ENCODE results near the gene FXR2. TPM values are rescaled to one million over a fixed set of nuclear protein-coding genes. Genes with fewer than 3 reads are reported as not detected.
A peak's percentile ranks its signal among the peaks of the same experiment; 100 is the strongest.

The FXR2 gene
- total RNA-seq, 1 donor from 2014 or later: 39.3 TPM

DNA sequence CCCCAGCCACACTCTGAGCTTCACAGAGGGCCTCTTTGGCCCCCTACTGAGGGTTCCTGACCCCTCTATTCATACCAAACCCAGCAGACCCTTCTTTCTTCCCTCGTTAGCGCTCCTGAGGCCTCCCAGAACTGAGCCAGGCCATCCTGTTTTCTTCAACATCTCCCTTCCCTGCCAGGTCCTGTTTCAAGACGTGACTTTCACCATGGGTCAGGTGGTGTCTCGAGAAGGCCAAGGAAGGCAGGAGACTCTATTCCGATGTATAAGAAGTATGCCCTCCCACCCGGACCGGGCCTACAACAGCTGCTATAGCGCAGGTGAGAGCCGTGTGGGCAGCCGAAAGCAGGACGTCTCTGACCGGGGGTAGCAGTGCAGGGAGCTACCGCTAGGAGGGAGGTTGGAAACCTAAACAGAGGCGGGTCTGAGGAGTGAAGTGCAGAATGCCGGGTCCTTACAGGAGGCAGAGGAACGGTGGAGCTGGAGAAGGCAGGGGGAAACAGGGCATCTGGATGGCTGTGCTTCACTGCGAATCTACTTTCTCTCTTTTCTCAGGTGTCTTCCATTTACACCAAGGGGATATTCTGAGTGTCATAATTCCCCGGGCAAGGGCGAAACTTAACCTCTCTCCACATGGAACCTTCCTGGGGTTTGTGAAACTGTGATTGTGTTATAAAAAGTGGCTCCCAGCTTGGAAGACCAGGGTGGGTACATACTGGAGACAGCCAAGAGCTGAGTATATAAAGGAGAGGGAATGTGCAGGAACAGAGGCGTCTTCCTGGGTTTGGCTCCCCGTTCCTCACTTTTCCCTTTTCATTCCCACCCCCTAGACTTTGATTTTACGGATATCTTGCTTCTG is 54.3 kb downstream of the FXR2 start:
- Histone ChIP-seq H3K36me3 (peaks cover 22% of the 10 kb centered on the region), H3K27me3 (no peaks in the 10 kb centered on the region), H3K4me3 (peak overlapping the region; percentile 91), H3K9me3 (no peaks in the 10 kb centered on the region), H3K27ac (peak overlapping the region; percentile 96), H3K4me1 (peaks cover 57% of the 10 kb centered on the region)
- ATAC-seq (peak; percentile 37), DNase-seq (peak; percentile 83)
- intact Hi-C loops (cut with DNase I): no loop called here
- TF ChIP-seq, protein P1, sequence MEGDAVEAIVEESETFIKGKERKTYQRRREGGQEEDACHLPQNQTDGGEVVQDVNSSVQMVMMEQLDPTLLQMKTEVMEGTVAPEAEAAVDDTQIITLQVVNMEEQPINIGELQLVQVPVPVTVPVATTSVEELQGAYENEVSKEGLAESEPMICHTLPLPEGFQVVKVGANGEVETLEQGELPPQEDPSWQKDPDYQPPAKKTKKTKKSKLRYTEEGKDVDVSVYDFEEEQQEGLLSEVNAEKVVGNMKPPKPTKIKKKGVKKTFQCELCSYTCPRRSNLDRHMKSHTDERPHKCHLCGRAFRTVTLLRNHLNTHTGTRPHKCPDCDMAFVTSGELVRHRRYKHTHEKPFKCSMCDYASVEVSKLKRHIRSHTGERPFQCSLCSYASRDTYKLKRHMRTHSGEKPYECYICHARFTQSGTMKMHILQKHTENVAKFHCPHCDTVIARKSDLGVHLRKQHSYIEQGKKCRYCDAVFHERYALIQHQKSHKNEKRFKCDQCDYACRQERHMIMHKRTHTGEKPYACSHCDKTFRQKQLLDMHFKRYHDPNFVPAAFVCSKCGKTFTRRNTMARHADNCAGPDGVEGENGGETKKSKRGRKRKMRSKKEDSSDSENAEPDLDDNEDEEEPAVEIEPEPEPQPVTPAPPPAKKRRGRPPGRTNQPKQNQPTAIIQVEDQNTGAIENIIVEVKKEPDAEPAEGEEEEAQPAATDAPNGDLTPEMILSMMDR (IDR thresholded peaks at IDR 0.05): peak; percentile 46

DNA sequence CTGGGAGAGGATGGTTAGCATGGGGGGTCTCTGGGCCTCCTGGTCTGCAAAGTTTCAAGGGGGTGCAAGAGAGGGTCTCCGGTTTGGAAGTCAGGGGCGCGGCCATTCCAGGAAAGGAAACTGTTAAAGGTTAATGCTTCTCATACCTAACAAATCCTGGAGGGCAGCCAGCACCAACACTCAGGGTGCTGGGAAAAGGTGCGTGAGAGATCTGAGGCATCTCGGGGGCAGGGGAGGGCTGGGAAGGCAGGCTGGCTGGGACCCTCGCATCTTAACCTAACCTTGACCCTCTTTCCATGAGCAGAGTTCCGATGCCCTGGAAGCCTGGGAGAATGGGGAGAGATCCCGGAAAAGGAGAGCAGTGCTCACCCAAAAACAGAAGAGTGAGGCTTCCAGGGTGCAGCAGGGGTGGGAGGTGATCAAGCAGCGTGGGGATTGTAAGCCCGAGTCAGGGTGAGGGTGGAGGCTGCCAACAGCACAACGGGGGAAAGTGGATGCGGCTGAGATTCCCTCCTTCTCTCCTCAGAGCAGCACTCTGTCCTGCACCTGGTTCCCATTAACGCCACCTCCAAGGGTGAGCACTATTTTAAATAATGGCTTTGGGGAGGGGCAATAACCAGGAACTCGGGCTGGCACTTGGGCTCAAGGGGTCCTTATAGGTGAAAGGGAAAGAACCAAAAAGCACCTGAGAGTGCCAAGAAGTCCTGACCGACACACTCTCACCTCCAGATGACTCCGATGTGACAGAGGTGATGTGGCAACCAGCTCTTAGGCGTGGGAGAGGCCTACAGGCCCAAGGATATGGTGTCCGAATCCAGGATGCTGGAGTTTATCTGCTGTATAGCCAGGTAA is 55.2 kb downstream of the FXR2 start:
- Histone ChIP-seq H3K27ac (peak overlapping the region; percentile 96), H3K9me3 (no peaks in the 10 kb centered on the region), H3K4me1 (peaks cover 57% of the 10 kb centered on the region), H3K4me3 (peak overlapping the region; percentile 91), H3K36me3 (peaks cover 13% of the 10 kb centered on the region), H3K27me3 (no peaks in the 10 kb centered on the region)
- intact Hi-C loops (cut with DNase I): no loop called here
- DNase-seq: peak; percentile 82
- TF ChIP-seq, protein P1 (IDR thresholded peaks at IDR 0.05): no peak
- peak; percentile 0 for ATAC-seq

DNA sequence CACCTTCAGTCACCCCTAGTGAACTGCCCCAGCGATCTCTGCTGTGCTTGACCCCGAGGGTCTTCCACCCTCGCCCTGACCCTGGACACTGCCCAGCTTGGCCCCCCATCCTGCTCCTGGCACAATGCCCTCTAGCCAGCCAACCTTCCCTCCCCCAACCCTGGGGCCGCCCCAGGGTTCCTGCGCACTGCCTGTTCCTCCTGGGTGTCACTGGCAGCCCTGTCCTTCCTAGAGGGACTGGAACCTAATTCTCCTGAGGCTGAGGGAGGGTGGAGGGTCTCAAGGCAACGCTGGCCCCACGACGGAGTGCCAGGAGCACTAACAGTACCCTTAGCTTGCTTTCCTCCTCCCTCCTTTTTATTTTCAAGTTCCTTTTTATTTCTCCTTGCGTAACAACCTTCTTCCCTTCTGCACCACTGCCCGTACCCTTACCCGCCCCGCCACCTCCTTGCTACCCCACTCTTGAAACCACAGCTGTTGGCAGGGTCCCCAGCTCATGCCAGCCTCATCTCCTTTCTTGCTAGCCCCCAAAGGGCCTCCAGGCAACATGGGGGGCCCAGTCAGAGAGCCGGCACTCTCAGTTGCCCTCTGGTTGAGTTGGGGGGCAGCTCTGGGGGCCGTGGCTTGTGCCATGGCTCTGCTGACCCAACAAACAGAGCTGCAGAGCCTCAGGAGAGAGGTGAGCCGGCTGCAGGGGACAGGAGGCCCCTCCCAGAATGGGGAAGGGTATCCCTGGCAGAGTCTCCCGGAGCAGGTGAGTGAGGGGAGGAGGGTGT is 56.0 kb downstream of the FXR2 start, which contains the start of gene TNFSF13:
Gene TNFSF13 (plus strand): TSS at position 207 of the 776 bp plus-strand sequence. CDS start 290 bp downstream, at position 497.
- no peaks in the 10 kb centered on the region for H3K27me3 ChIP-seq
- intact Hi-C loops (cut with DNase I): no loop called here
- peaks cover 6% of the 10 kb centered on the region for H3K36me3 ChIP-seq
- DNase-seq (peak; percentile 87), ATAC-seq (peak; percentile 17)
- TF ChIP-seq, protein P1 (IDR thresholded peaks at IDR 0.05): no peak
- H3K4me1 ChIP-seq: peaks cover 53% of the 10 kb centered on the region
- peak within 1 kb of the TSS; percentile 91 for H3K4me3 ChIP-seq
- H3K9me3 ChIP-seq: no peaks in the 10 kb centered on the region
- H3K27ac ChIP-seq: peak within 1 kb of the TSS; percentile 96

DNA sequence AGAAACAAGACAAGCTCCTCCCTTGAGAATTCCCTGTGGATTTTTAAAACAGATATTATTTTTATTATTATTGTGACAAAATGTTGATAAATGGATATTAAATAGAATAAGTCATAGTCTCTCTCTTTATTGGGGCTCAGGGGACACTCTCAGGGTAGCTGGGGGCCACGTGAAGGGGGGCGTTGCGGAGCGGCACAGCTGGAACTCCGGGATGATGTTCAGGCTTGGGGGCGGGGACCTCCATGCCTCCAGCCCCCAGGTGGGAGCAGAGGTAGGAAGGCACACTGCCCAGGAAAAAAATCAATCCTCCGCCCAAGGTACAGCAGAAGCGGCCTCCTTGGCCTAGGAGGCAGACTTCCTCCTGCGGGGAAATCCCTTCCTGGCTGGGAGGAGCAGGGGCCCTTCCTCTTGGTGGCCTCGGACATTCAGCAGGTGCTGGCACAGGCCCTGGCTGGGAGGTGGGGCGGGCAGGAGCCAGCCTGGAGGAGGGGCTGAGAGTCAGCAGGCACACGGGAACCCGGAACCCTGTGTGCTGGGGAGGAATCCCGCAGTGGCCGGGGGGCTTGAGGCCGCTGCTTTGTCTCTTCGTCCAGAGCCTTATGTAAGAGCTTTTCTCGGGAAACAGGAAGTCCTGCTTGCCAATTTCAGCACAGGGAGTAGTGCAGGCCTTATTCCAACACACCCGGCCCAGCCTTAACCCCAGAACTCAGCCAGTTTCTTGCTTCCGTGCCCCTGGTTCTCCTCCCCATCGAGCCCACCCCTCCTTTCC is 56.7 kb downstream of the FXR2 start:
- no peaks in the 10 kb centered on the region for H3K27me3 ChIP-seq
- TF ChIP-seq, protein P1 (IDR thresholded peaks at IDR 0.05): no peak
- H3K27ac ChIP-seq: peak overlapping the region; percentile 96
- ATAC-seq (peak; percentile 83), DNase-seq (peak; percentile 97)
- intact Hi-C loops (cut with DNase I): no loop called here
- H3K4me1 ChIP-seq: peaks cover 49% of the 10 kb centered on the region
- H3K36me3 ChIP-seq: no peaks in the 10 kb centered on the region
- H3K9me3 ChIP-seq: no peaks in the 10 kb centered on the region
- peak overlapping the region; percentile 91 for H3K4me3 ChIP-seq

All from upper lobe of right lung (tissue), 1 donor.